Trophoblast cell (in vitro differentiated cells and primary cell): Measurements from ENCODE around the gene FCER2. TPM values are rescaled to one million over a fixed set of nuclear protein-coding genes. Genes with fewer than 3 reads are reported as not detected.

ENCODE experiments used
- DNase-seq, 2 donors: peaks; one replicate each; pipeline ENCODE4 v3.0.0-alpha.2; 2016
- H2AFZ ChIP-seq: 2 replicates; pipeline ENCODE4 v1.6.1; 2013; ENCODE audit warnings: low read length, moderate library complexity, mild to moderate bottlenecking; ENCODE audit not compliant: insufficient read depth, poor library complexity
- H2AK5ac ChIP-seq: 2 replicates; pipeline ENCODE4 v1.6.1; 2013; ENCODE audit warnings: mild to moderate bottlenecking, low read length
- H2BK120ac ChIP-seq: 2 replicates; pipeline ENCODE4 v1.6.1; 2013; ENCODE audit warnings: low read length, mild to moderate bottlenecking, moderate library complexity; ENCODE audit not compliant: insufficient read depth, poor library complexity
- H2BK12ac ChIP-seq: 2 replicates; pipeline ENCODE4 v1.6.1; 2013; ENCODE audit warnings: mild to moderate bottlenecking, low read length, moderate library complexity
- H2BK5ac ChIP-seq: 2 replicates; pipeline ENCODE4 v1.6.1; 2013; ENCODE audit warnings: low read length, low read depth, moderate library complexity, mild to moderate bottlenecking; ENCODE audit not compliant: poor library complexity
- H3K14ac ChIP-seq: 2 replicates; pipeline ENCODE4 v1.6.1; 2013; ENCODE audit warnings: mild to moderate bottlenecking, low read length
- H3K18ac ChIP-seq: 2 replicates; pipeline ENCODE4 v1.6.1; 2013; ENCODE audit warnings: mild to moderate bottlenecking, low read length
- H3K23ac ChIP-seq: 2 replicates; pipeline ENCODE4 v1.6.1; 2013; ENCODE audit warnings: low read length
- H3K27ac ChIP-seq: 2 replicates; pipeline ENCODE4 v1.5.1; 2013; ENCODE audit warnings: low read depth, mild to moderate bottlenecking, inconsistent platforms, low read length, moderate library complexity
- H3K27me3 ChIP-seq: 2 replicates; pipeline ENCODE4 v1.6.1; 2013; ENCODE audit warnings: inconsistent platforms, mild to moderate bottlenecking, low read length, moderate library complexity; ENCODE audit not compliant: insufficient read depth
- H3K36me3 ChIP-seq, 2 experiments: 1 replicate in 1 of 2; 2 replicates in 1 of 2; pipeline ENCODE4 v1.6.1; 2013; ENCODE audit warnings: low read length in 2 of 2, mild to moderate bottlenecking in 2 of 2, moderate library complexity in 1 of 2; ENCODE audit not compliant: insufficient read depth in 2 of 2, control insufficient read depth in 1 of 2
- H3K4ac ChIP-seq: 2 replicates; pipeline ENCODE4 v1.6.1; 2013; ENCODE audit warnings: low read depth, mild to moderate bottlenecking, low read length, moderate library complexity
- H3K4me1 ChIP-seq, 2 experiments: 1 replicate in 1 of 2; 2 replicates in 1 of 2; pipeline ENCODE4 v1.6.1; 2013; ENCODE audit warnings: low read length in 2 of 2, mild to moderate bottlenecking in 2 of 2, moderate library complexity in 1 of 2; ENCODE audit not compliant: insufficient read depth in 2 of 2, control insufficient read depth in 1 of 2
- H3K4me2 ChIP-seq: 2 replicates; pipeline ENCODE4 v1.6.1; 2013; ENCODE audit warnings: inconsistent platforms, mild to moderate bottlenecking, low read length, moderate library complexity
- H3K4me3 ChIP-seq: 2 replicates; pipeline ENCODE4 v1.5.1; 2013; ENCODE audit warnings: mild to moderate bottlenecking, low read depth, low read length, inconsistent platforms
- H3K79me1 ChIP-seq: one replicate; pipeline ENCODE4 v1.6.1; 2013; ENCODE audit warnings: low read length
- H3K79me2 ChIP-seq: 2 replicates; pipeline ENCODE4 v1.6.1; 2013; ENCODE audit warnings: low read length, mild to moderate bottlenecking; ENCODE audit not compliant: control insufficient read depth, insufficient read depth, poor library complexity
- H3K9ac ChIP-seq: 2 replicates; pipeline ENCODE4 v1.6.1; 2013; ENCODE audit warnings: mild to moderate bottlenecking, low read length
- H3K9me3 ChIP-seq: 2 replicates; pipeline ENCODE4 v1.6.1; 2013; ENCODE audit warnings: low read depth, mild to moderate bottlenecking, control low read depth, inconsistent platforms, low read length; ENCODE audit not compliant: insufficient read depth
- H4K12ac ChIP-seq: 2 replicates; pipeline ENCODE4 v1.6.1; 2013; ENCODE audit warnings: low read depth, mild to moderate bottlenecking, low read length, moderate library complexity
- H4K8ac ChIP-seq: 2 replicates; pipeline ENCODE4 v1.6.1; 2013; ENCODE audit warnings: low read depth, mild to moderate bottlenecking, low read length, moderate library complexity
- H4K91ac ChIP-seq: one replicate; pipeline ENCODE4 v1.6.1; 2013; ENCODE audit warnings: low read depth, mild to moderate bottlenecking, low read length, moderate library complexity
- WGBS: extraction: QIAGEN DNeasy Blood & Tissue Kit; methylation state at CpG from one replicate; pipeline ENCODE4 v1.1.7; 2013; ENCODE audit warnings: missing lambda C conversion rate; ENCODE audit not compliant: insufficient read length, insufficient coverage; ENCODE audit errors: extremely low coverage; 5-methylcytosine and 5-hydroxymethylcytosine counted together
- polyA plus RNA-seq: library from polyadenylated mRNA; stranded (reverse); fragments of 200-250 nt; gene quantifications from 2 replicates; pipeline ENCODE4 v1.2.3, GENCODE V29; 2013

FCER2 gene, protein sequence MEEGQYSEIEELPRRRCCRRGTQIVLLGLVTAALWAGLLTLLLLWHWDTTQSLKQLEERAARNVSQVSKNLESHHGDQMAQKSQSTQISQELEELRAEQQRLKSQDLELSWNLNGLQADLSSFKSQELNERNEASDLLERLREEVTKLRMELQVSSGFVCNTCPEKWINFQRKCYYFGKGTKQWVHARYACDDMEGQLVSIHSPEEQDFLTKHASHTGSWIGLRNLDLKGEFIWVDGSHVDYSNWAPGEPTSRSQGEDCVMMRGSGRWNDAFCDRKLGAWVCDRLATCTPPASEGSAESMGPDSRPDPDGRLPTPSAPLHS
- polyA plus RNA-seq: not detected in 2 replicates

DNA sequence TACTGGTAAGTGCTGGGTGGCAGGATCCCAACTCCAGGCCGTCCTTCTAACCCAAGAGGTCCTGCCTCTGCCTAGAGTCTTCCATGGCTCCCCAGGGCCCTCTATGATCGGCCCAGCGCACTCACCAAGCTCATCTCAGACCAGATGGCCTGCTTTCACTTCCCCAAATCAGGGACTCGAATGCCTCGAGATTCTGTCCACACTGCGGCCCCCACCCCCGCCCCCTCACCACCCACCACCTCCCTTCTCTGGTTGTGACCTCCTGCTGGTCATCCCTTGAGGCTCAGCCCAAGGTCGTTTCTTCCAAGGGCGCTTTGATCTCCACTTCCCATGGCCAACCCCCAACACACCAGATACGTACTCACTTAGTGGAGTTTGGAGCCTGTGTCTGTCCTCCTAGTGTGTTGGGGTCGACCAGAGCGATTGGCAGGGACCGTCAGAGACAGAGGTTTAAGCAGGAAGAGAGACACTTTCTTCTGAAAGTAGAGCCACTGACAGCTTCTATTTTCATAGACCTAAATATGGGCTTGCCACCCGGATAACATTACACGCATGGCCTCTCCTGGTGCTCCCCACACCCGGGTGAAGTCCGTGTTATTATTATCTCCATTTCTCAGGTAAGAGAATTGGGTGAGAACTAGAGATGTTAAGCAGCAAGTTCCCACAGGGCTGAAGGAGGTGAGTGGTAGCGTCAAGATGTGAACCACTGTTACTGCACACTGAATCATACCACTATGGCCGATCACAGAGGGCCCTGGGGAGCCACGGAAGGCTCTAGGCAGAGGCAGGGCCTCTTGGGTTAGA, at the start of gene FCER2:
Gene FCER2 (minus strand): TSS at position 478 of the 804 bp plus-strand sequence. CDS start 2,371 bp downstream, outside the sequence.
- no peaks in the 10 kb centered on the region for H3K79me1 ChIP-seq
- H3K27me3 ChIP-seq: no peaks in the 10 kb centered on the region
- H3K4me1 ChIP-seq: no peaks in the 10 kb centered on the region
- H3K4me3 ChIP-seq: no peak within 1 kb of the TSS
- no peak within 1 kb of the TSS for H2BK5ac ChIP-seq
- H3K9ac ChIP-seq: peak within 1 kb of the TSS; percentile 20
- no peak within 1 kb of the TSS for H2AK5ac ChIP-seq
- H4K8ac ChIP-seq: no peak within 1 kb of the TSS
- no peak within 1 kb of the TSS for H3K14ac ChIP-seq
- DNase-seq: no peak
- H3K18ac ChIP-seq: no peak within 1 kb of the TSS
- no peak within 1 kb of the TSS for H3K4ac ChIP-seq
- no peaks in the 10 kb centered on the region for H3K9me3 ChIP-seq
- H4K12ac ChIP-seq: no peak within 1 kb of the TSS
- no peak within 1 kb of the TSS for H2BK12ac ChIP-seq
- no peaks in the 10 kb centered on the region for H3K36me3 ChIP-seq
- H3K79me2 ChIP-seq: no peaks in the 10 kb centered on the region
- H3K23ac ChIP-seq: no peak within 1 kb of the TSS
- no CpG with 5 or more reads among the region's 20 CpGs for WGBS
- H4K91ac ChIP-seq: no peak within 1 kb of the TSS
- H2BK120ac ChIP-seq: no peak within 1 kb of the TSS
- H2AFZ ChIP-seq: no peak within 1 kb of the TSS
- H3K4me2 ChIP-seq: no peak within 1 kb of the TSS
- no peak within 1 kb of the TSS for H3K27ac ChIP-seq

DNA sequence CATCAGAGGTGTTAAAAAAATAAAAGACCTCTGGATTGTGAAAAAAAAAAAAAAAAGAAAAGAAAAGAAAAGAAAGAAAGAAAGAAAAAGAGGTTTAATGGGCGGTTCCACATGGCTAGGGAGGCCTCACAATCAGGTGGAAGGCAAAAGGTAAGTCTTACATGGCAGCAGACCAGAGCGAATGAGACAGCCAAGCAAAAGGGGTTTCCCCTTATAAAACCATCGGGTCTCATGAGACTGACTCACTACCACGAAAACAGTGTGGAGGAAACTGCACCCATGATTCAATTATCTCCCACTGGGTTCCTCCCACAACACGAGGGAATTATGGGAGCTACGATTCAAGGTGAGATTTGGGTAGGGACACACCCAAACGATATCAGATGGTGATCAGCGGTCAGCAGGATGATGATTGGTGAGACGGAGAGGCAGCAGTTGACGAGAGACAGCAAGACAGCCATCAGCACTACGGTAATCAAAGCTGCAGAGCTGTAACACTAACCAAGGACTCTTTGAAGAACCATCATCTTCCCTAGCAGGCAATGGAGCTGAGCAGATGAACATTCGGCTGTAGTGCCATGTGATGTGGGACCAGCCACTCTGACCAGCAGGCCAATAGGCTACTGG, 49.3 kb upstream of the FCER2 start:
- no peak overlapping the region for H3K4ac ChIP-seq
- no peaks in the 10 kb centered on the region for H3K79me1 ChIP-seq
- no peak overlapping the region for H2BK120ac ChIP-seq
- H4K12ac ChIP-seq: no peak overlapping the region
- DNase-seq: peak in 1 of 2 donors; percentile 18
- no peaks in the 10 kb centered on the region for H3K9me3 ChIP-seq
- H3K36me3 ChIP-seq: no peaks in the 10 kb centered on the region
- no peak overlapping the region for H2AFZ ChIP-seq
- H3K9ac ChIP-seq: no peak overlapping the region
- no peaks in the 10 kb centered on the region for H3K79me2 ChIP-seq
- H3K23ac ChIP-seq: no peak overlapping the region
- no peaks in the 10 kb centered on the region for H3K4me1 ChIP-seq
- no CpG with 5 or more reads among the region's 12 CpGs for WGBS
- no peaks in the 10 kb centered on the region for H3K27me3 ChIP-seq
- H2BK5ac ChIP-seq: no peak overlapping the region
- no peak overlapping the region for H4K91ac ChIP-seq
- no peak overlapping the region for H3K27ac ChIP-seq
- peak overlapping the region; percentile 52 for H3K4me3 ChIP-seq
- no peak overlapping the region for H3K4me2 ChIP-seq
- H2AK5ac ChIP-seq: no peak overlapping the region
- no peak overlapping the region for H2BK12ac ChIP-seq
- no peak overlapping the region for H4K8ac ChIP-seq
- H3K14ac ChIP-seq: no peak overlapping the region
- no peak overlapping the region for H3K18ac ChIP-seq

DNA sequence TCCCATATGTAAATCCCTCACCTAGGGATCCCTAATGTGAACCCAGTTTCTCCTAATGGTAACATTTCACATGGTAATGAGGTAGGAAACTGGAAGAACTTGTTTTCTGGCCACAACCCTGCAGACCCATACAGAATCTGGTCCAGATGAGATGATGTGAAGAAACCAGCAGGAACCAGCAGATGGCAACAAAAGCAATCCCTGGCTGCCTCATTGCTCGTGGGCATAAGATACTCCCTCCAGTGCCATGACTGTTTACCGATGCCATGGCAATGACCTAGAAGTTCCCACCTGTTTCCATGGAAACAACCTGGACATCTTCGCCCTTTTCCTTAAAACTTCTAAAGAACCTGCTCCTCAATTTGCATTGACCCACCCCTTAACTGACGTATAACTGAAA, 46.8 kb upstream of the FCER2 start:
- H2AK5ac ChIP-seq: no peak overlapping the region
- no peak overlapping the region for H3K23ac ChIP-seq
- no peak overlapping the region for H3K4me3 ChIP-seq
- no peaks in the 10 kb centered on the region for H3K9me3 ChIP-seq
- no peak overlapping the region for H3K27ac ChIP-seq
- DNase-seq: peak; percentile 71 to 86
- H3K27me3 ChIP-seq: no peaks in the 10 kb centered on the region
- H3K9ac ChIP-seq: no peak overlapping the region
- H4K12ac ChIP-seq: no peak overlapping the region
- no peak overlapping the region for H2BK5ac ChIP-seq
- H2BK12ac ChIP-seq: no peak overlapping the region
- no peak overlapping the region for H3K4ac ChIP-seq
- H3K18ac ChIP-seq: no peak overlapping the region
- H4K8ac ChIP-seq: no peak overlapping the region
- H3K36me3 ChIP-seq: no peaks in the 10 kb centered on the region
- no peaks in the 10 kb centered on the region for H3K79me2 ChIP-seq
- no peak overlapping the region for H4K91ac ChIP-seq
- no CpG with 5 or more reads among the region's 4 CpGs for WGBS
- no peak overlapping the region for H3K14ac ChIP-seq
- H2BK120ac ChIP-seq: no peak overlapping the region
- no peak overlapping the region for H2AFZ ChIP-seq
- no peaks in the 10 kb centered on the region for H3K79me1 ChIP-seq
- no peaks in the 10 kb centered on the region for H3K4me1 ChIP-seq
- no peak overlapping the region for H3K4me2 ChIP-seq

DNA sequence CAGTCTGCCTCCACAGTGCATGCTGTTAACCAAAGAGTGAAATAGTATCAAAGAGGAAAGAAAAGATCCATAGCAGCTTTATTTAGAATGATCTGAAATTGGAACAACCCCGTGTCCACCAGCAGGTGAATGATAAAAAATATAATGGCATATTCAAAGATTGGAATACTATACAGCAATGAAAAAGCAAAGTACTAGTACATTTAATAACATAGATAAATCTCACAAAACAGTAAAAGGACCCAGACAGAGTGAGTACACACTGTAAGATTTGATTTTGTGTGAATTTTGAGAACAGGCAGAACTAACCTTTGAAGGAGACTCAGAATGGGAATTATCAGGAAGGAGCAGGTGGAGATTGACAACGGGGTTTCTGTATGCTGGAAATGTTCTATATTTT, 46.2 kb upstream of the FCER2 start:
- no peak overlapping the region for H4K8ac ChIP-seq
- no peak overlapping the region for H2BK5ac ChIP-seq
- no peaks in the 10 kb centered on the region for H3K36me3 ChIP-seq
- no peak overlapping the region for H3K4ac ChIP-seq
- H2BK120ac ChIP-seq: no peak overlapping the region
- no peaks in the 10 kb centered on the region for H3K79me1 ChIP-seq
- no peak overlapping the region for H3K4me3 ChIP-seq
- H3K4me1 ChIP-seq: no peaks in the 10 kb centered on the region
- H3K9ac ChIP-seq: no peak overlapping the region
- no peaks in the 10 kb centered on the region for H3K27me3 ChIP-seq
- no peak overlapping the region for H3K18ac ChIP-seq
- H3K23ac ChIP-seq: no peak overlapping the region
- no peak overlapping the region for H4K91ac ChIP-seq
- no peaks in the 10 kb centered on the region for H3K9me3 ChIP-seq
- no peak for DNase-seq
- H3K4me2 ChIP-seq: no peak overlapping the region
- whole genome bisulfite sequencing: no CpG with 5 or more reads among the region's 2 CpGs
- H4K12ac ChIP-seq: no peak overlapping the region
- H3K27ac ChIP-seq: no peak overlapping the region
- H2AK5ac ChIP-seq: no peak overlapping the region
- H3K14ac ChIP-seq: no peak overlapping the region
- H3K79me2 ChIP-seq: no peaks in the 10 kb centered on the region
- no peak overlapping the region for H2AFZ ChIP-seq
- no peak overlapping the region for H2BK12ac ChIP-seq
